ENCODE data around the gene TEX14. TPM values are rescaled to one million over a fixed set of nuclear protein-coding genes. Genes with fewer than 3 reads are reported as not detected.
"Not testable (repeated sequence)": the region's sequence is repeated elsewhere in the genome, so short reads cannot be mapped to it uniquely, and the experiment has no call there.

Gene TEX14
- total RNA-seq, 2 experiments from 2014 or later, result 0.10 to 0.14 TPM

DNA sequence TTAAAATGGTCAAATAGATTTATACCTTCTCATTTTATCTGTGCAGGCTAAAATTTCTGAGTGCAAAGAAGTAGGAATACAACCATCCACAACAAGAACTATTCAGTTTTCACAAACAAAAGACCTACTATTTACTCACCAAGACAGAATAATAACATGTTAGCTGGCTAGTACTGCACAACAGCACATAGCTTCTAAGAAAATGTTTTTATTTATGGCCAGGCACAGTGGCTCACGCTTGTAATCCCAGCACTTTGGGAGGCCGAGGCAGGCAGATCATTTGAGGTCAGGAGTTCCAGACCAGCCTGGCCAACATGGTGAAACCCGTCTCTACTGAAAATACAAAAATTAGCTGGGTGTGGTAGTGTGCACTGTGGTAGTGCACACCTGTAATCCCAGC lies 136.7 kb downstream of the TEX14 start:
- H3K27ac Mint-ChIP-seq, H3K4me3 Mint-ChIP-seq, H3K4me1 Mint-ChIP-seq, DNase-seq, H3K36me3 Mint-ChIP-seq, H3K27me3 Mint-ChIP-seq, H3K9me3 Mint-ChIP-seq: not testable (repeated sequence)

DNA sequence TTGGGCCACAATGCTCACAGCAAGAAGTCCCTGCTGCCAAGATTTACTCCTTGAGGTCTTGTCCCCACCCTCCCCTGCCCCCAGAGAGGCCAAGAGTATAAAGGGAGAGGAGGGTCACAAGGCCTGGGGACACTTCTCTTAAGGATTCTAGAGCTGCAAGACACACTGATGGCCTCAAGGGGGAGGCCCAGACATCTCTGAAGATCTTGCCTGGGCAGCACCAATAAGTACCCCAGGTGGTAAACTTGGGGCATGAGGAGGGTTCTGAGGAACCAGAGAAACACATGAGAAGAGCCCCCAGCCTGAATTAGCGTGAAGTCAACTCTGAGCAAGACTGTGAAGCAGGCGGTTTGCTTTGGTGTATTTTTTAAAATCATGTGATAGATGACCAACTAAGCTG lies 150.6 kb downstream of the TEX14 start:
- H3K36me3 Mint-ChIP-seq, result no peaks in the 10 kb centered on the region
- no peaks in the 10 kb centered on the region for H3K4me1 Mint-ChIP-seq

DNA sequence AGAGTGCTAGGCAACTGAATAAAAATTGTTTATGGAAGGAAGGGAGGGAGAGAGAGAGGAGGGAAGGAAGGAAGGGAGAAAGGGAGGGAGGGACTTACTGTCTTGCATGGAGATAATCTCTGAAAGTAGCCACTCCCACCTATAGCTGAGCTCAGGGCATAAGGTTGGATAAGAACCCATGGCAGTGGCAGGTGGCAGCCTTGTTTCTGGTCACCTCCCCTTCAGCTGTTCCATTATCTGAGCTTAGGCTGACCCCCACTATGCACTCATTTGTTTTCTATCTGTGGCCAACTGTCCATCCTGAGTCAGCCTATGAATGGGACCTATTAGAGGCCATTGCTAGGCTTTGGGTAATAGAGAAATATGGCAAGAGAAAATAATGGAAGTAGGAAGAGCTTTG lies 152.1 kb downstream of the TEX14 start:
- no peak for DNase-seq
- H3K4me3 Mint-ChIP-seq, result no peak overlapping the region
- H3K4me1 Mint-ChIP-seq, result no peaks in the 10 kb centered on the region
- H3K9me3 Mint-ChIP-seq, result no peaks in the 10 kb centered on the region
- H3K27me3 Mint-ChIP-seq, result peaks cover 6% of the 10 kb centered on the region
- no peak overlapping the region for H3K27ac Mint-ChIP-seq
- no peaks in the 10 kb centered on the region for H3K36me3 Mint-ChIP-seq

More for the DNA sequence above, 150.6 kb downstream of the TEX14 start:
- DNase-seq, result no peak
- Mint-ChIP-seq H3K9me3 (no peaks in the 10 kb centered on the region), H3K4me3 (no peak overlapping the region), H3K27ac (no peak overlapping the region), H3K27me3 (no peaks in the 10 kb centered on the region)

DNA sequence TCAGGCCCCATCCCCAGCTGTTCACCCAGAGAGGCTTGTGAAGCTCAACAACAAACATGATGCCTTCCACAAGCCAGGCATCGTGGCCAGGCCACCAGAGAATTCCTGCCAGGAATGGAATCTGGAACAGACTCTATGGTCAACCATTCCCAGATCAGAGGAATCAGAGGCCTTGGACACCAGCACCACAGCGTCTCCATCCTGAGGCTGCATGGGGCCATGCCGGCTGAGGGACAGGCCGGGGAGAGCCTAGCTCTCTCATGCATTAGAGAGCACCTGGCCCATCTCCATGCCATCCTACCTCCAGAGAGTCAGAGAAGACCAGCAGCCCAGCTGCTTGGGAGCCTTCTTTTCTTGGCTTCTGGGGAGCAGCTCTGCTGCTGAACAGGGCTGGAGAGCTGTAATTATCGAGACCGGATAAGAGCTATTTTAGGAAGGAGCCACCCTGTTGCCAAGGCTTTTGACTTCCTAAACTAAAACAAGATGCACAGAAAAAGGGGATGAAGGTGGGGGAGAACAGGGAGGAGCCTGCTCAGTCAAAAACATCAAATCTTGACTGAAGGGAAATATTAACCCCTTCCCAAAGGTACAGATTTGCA lies 152.9 kb downstream of the TEX14 start:
- DNase-seq, result no peak

DNA sequence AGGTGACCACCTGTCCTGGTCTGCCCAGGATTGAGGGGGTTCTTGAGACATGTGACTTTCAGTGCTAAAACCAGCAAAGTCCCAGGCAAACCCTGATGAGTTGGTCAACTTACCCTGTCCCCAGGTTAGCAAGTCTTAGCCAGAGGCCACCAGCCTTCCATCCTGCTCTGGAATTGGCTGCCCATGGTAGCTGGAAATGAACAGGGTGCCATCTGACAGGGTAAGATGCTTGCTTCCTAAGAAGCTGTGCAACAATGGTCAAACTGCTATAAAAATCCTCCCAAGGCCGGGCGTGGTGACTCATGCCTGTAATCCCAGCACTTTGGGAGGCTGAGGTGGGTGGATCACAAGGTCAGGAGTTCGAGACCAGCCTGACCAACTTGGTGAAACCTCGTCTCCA lies 154.6 kb downstream of the TEX14 start:
- no peaks in the 10 kb centered on the region for H3K36me3 Mint-ChIP-seq

More for the DNA sequence above, 152.9 kb downstream of the TEX14 start:
- Mint-ChIP-seq H3K4me3 (no peak overlapping the region), H3K27me3 (peaks cover 6% of the 10 kb centered on the region), H3K4me1 (no peaks in the 10 kb centered on the region), H3K36me3 (no peaks in the 10 kb centered on the region), H3K27ac (no peak overlapping the region), H3K9me3 (no peaks in the 10 kb centered on the region)

DNA sequence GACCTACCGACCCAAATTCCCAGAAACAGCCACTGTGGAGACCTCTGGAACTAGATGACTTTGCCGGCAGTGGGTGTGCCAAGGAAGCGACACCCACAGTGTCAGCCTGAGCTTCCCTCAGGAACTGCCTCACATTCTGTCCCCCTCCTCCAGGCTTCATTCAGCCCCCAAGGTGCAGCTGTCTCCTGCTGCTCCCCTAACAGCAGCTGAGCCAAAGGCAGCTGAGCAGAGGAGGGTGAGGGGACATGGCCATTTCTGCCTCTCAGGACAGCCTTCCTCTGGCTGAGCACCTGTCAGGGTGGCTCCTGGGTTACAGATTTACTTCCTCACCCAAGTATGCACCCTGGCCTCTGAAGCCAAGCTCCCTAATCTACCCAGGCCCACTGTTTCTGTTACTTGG lies 155.3 kb downstream of the TEX14 start:
- no peaks in the 10 kb centered on the region for H3K9me3 Mint-ChIP-seq
- H3K4me1 Mint-ChIP-seq, result no peaks in the 10 kb centered on the region
- H3K4me3 Mint-ChIP-seq, result no peak overlapping the region

More for the DNA sequence above, 154.6 kb downstream of the TEX14 start:
- H3K27ac Mint-ChIP-seq, result no peak overlapping the region
- no peaks in the 10 kb centered on the region for H3K4me1 Mint-ChIP-seq
- peaks cover 20% of the 10 kb centered on the region for H3K27me3 Mint-ChIP-seq
- H3K4me3 Mint-ChIP-seq, result no peak overlapping the region
- no peak for DNase-seq
- H3K9me3 Mint-ChIP-seq, result no peaks in the 10 kb centered on the region

DNA sequence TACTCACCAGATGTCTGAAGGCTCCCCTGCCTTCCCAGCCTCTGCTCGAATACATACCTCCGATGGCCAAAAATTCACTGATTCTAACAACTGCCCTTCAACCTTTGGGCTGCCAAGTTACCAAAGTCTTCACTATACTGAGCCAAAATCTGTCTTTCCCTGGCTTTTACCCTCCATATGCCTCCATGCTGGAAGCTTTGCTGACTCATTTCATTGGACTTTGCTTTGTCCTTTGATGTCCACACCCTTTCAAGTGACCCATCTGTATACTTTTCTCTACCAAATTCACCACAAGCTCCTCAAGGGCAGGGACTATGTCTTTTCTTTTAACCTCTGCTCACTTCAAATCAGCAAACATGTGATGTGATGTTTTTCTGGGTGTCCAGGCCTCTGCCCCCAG lies 156.4 kb downstream of the TEX14 start:
- Mint-ChIP-seq H3K9me3 (no peaks in the 10 kb centered on the region), H3K36me3 (no peaks in the 10 kb centered on the region), H3K27ac (no peak overlapping the region), H3K4me3 (no peak overlapping the region), H3K4me1 (no peaks in the 10 kb centered on the region), H3K27me3 (peaks cover 28% of the 10 kb centered on the region)
- DNase-seq, result no peak

More for the DNA sequence above, 155.3 kb downstream of the TEX14 start:
- DNase-seq, result no peak
- H3K27ac Mint-ChIP-seq, result no peak overlapping the region
- no peaks in the 10 kb centered on the region for H3K36me3 Mint-ChIP-seq
- H3K27me3 Mint-ChIP-seq, result peaks cover 23% of the 10 kb centered on the region

DNA sequence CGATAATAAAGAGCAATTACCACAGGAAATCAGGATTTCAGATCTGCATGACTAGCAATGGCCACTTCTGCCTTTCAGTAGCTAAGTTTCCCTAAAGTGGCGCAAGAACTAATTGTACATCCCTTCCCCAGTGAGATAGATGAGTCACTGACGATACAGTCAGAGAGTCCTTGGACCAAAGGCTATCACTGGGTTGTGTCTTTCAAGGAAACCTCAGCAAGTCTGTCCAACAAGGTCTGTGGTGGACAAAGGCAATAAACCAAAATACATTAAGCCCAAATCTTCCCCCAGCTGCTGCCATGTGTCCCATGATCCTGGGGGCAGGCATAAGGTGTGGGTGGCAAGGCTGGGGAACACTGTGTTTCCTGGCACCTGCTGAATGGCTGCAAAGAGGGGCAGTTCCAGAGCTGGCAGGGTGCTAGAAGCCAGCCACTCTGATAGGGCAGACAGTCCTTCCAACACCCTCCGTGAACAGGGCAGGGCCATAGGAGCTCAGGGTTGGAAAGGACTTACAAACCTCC lies 156.9 kb downstream of the TEX14 start:
- Mint-ChIP-seq H3K36me3 (no peaks in the 10 kb centered on the region), H3K27ac (no peak overlapping the region), H3K4me1 (no peaks in the 10 kb centered on the region), H3K4me3 (no peak overlapping the region), H3K9me3 (no peaks in the 10 kb centered on the region), H3K27me3 (peaks cover 33% of the 10 kb centered on the region)
- no peak for DNase-seq

DNA sequence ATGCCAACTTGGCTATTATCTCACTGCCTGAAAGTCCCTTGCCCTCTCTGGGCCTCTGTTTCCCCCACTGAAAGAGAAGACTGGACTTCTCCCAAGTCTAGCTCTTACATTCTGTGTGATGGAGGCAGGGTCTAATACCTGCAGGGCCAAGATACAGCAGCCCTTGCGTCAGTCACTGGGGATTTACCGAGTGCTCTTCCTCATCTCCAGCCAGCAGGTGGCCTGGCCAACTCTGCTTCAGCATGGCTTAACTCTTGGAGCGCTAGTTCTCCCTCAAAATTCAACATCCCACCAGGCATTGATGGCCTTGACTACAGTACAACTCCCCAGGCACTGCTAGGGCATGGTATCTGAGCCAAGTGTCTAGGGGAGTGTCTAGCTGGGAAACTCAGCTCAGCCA lies 157.5 kb downstream of the TEX14 start:
- Mint-ChIP-seq H3K36me3 (no peaks in the 10 kb centered on the region), H3K4me1 (no peaks in the 10 kb centered on the region), H3K9me3 (no peaks in the 10 kb centered on the region), H3K4me3 (no peak overlapping the region), H3K27me3 (peaks cover 39% of the 10 kb centered on the region), H3K27ac (no peak overlapping the region)
- DNase-seq, result no peak

DNA sequence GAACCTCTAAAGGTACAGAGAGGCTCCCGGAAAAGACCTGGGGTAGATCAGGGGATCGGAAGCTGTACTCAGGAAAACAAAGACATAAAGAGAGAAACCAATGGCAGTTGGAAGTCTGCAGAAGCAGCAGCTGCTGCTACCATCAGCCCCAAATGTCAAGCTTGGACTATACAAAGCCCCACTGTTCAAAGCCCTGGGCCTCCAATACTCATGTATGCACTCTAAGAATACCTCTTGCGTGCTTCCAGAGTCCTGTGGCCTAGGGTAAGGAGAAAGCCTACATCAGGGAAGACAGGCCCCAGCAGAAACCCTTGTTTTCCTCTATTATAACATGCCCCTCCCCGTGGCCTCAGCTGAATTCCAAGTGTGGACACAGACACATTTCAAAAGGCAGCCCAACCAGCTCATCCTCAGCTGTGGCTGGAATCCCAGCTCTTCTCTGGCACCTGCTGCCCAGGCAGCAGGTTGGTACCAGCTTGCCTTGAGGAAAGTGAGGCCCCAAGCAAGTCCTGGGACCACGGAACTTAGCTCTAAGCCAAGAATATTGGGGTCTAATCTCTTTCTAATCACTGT lies 158.1 kb downstream of the TEX14 start:
- H3K9me3 Mint-ChIP-seq, result no peaks in the 10 kb centered on the region
- DNase-seq, result no peak
- no peaks in the 10 kb centered on the region for H3K4me1 Mint-ChIP-seq
- H3K4me3 Mint-ChIP-seq, result no peak overlapping the region
- H3K27me3 Mint-ChIP-seq, result peaks cover 41% of the 10 kb centered on the region
- H3K27ac Mint-ChIP-seq, result no peak overlapping the region
- H3K36me3 Mint-ChIP-seq, result no peaks in the 10 kb centered on the region

DNA sequence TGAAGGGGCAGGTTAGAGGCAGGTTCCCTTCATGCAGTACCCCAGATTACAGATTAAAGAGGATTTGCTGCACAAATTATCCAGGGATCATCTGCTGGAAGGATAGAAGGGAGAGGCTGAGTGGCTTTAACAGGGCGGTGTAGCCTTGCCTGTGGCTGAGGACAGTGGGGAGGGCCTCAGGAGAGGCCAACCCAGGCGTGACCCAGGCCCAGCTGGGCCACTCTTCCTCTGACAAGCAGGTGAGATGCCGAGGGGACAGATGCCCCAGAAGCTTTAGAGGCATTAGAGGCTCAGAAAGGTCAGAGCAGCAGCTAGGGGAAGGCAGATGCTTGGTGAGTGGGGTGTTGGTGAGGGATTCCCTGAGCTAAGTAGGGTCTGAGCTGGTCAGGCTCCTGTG lies 159.3 kb downstream of the TEX14 start:
- DNase-seq, result no peak
- H3K4me3 Mint-ChIP-seq, result no peak overlapping the region
- peaks cover 41% of the 10 kb centered on the region for H3K27me3 Mint-ChIP-seq
- H3K27ac Mint-ChIP-seq, result no peak overlapping the region
- no peaks in the 10 kb centered on the region for H3K36me3 Mint-ChIP-seq
- H3K9me3 Mint-ChIP-seq, result no peaks in the 10 kb centered on the region
- H3K4me1 Mint-ChIP-seq, result no peaks in the 10 kb centered on the region

DNA sequence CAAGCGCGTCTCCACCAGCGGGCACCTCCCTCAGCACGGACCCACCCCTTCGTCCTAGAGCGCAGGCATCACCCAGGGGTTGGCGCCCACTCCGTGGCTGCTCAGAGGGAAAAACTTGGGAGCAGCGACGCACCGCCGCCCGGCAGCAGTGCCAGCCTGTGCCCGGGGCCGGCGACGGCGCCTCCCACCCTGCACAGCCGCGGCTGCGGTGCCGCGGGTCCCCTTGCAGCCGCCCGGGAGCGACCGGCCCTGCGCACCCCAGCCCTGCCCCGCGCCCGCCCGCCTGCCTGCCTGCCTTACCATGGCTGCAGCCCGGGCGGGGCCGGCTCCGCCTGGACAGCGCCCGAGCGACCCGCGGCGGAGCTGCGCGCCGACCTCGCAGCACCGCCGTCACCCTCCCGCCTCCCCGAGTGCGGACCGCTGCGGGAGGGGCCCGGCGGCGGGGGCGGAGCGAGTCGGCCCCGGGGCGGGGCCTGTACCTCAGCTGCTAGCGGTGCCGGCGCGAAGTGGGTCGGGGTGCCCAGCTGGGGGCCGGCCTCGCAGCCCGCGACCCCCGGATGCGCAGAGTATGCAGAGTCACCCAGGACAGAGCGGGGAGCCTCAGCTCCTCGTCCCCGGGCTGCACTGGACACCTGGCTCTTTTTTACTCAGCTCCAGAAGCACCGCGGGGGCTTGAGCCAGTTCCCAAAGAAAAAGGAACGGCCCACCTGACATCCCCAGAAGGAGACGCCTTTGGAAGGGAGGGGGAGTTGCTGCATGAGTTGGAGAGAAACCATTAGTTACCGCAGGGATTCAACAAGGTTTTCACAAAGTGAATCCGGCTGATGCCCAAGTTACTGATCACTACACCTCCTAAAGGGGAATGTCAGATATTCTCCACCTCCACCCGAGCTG lies 159.9 kb downstream of the TEX14 start:
- Mint-ChIP-seq H3K4me3 (no peak overlapping the region), H3K27me3 (peaks cover 41% of the 10 kb centered on the region), H3K27ac (no peak overlapping the region), H3K9me3 (no peaks in the 10 kb centered on the region), H3K4me1 (no peaks in the 10 kb centered on the region), H3K36me3 (no peaks in the 10 kb centered on the region)
- DNase-seq, result peak; percentile 71

DNA sequence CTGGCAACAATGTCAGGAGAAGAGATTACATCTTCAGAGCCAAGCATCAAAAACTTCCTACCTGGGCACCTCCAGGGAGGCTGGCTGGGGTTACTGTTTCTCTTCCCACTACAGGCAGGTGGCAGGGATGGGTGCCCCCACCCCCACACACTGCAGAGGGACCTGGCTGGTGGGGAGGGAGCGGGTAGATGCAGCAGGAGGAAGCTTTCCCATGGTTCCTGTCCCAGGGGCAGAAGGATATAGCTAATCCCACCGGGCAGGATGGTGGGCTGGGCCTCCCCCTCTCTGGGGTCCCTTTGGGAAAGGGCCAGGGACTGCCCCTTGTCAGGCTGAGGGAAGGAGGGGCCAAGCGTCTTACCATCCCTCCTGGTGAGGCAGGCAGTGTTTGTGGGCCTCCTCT lies 160.7 kb downstream of the TEX14 start:
- DNase-seq, result no peak
- H3K27me3 Mint-ChIP-seq, result peaks cover 40% of the 10 kb centered on the region
- no peak overlapping the region for H3K4me3 Mint-ChIP-seq
- H3K9me3 Mint-ChIP-seq, result no peaks in the 10 kb centered on the region
- no peaks in the 10 kb centered on the region for H3K4me1 Mint-ChIP-seq
- no peaks in the 10 kb centered on the region for H3K36me3 Mint-ChIP-seq
- no peak overlapping the region for H3K27ac Mint-ChIP-seq

DNA sequence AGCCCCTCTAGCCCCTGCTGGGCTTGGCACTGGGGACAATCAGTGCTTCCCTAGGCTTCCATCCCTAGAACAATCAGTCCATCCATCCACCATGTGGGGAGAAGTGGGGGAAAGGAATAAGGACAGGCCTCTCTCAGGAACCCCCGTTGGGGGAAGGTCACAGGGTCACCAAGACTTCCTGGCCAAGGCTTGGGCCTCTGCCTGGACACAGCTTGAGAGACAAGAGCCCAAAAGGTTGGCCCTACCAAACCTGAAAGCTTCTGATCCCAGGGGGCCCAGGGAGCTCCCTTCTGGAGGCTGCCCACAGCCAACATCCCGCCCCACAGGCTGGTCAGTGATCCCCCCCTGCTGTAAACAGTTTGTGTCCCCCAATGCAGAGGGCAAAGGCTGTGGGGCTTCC lies 161.2 kb downstream of the TEX14 start:
- H3K4me3 Mint-ChIP-seq, result no peak overlapping the region
- peaks cover 35% of the 10 kb centered on the region for H3K27me3 Mint-ChIP-seq
- DNase-seq, result no peak
- H3K4me1 Mint-ChIP-seq, result no peaks in the 10 kb centered on the region
- no peak overlapping the region for H3K27ac Mint-ChIP-seq
- H3K36me3 Mint-ChIP-seq, result no peaks in the 10 kb centered on the region
- H3K9me3 Mint-ChIP-seq, result no peaks in the 10 kb centered on the region

DNA sequence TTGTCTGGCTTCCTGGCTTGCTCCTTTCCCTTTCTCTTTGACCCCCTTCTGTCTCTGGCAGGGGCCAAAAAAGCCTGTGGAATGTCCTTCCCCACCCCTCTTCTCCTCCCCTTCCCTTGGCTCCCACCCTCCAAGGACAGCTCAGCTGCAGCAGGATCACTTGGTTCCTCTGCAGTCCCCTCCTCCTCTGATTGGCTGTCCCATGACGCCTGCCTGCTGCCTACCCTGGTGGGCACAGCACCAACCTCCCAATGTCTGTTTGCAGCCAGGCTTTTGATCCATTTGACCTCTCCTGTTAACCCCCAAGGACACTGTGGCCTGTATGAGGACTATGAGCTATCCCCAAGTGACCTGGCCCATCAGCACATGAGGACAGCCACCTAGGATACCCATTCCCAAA lies 162.6 kb downstream of the TEX14 start:
- Mint-ChIP-seq H3K4me3 (no peak overlapping the region), H3K36me3 (no peaks in the 10 kb centered on the region), H3K27me3 (peaks cover 35% of the 10 kb centered on the region), H3K9me3 (no peaks in the 10 kb centered on the region), H3K4me1 (no peaks in the 10 kb centered on the region), H3K27ac (no peak overlapping the region)
- DNase-seq, result no peak

Measured in activated naive CD8-positive, alpha-beta T cell treated with anti-CD3 and anti-CD28 coated beads for 36 hours (primary cell).